ENCODE results near the gene SLIT3.

SLIT3 gene

GRCh38 chr5:168793841-168794837 lies 506.8 kb downstream of the SLIT3 start:
- DNase-seq (ENCODE audit: low spot score), result no peak

DNA sequence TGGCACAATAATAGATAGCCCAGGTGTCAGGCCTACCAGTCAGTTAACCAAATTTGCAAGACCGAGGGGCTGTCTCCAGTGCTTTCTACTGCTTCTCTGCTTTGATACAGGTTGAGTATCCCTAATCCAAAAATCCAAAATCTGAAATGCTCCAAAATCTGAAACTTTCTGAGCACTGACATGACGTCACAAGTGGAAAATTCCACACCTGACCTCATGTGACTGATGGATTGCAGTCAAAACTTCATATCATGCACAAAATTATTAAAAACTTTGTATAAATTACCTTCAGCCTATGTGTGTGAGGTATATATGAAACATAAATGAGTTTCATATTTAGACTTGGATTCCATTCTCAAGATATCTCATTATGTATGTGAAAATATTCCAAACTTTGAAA lies 508.3 kb downstream of the SLIT3 start:
- DNase-seq (ENCODE audit: low spot score), result no peak

GRCh38 chr5:168790671-168791250 lies 510.2 kb downstream of the SLIT3 start:
- DNase-seq (ENCODE audit: low spot score), result no peak

DNA sequence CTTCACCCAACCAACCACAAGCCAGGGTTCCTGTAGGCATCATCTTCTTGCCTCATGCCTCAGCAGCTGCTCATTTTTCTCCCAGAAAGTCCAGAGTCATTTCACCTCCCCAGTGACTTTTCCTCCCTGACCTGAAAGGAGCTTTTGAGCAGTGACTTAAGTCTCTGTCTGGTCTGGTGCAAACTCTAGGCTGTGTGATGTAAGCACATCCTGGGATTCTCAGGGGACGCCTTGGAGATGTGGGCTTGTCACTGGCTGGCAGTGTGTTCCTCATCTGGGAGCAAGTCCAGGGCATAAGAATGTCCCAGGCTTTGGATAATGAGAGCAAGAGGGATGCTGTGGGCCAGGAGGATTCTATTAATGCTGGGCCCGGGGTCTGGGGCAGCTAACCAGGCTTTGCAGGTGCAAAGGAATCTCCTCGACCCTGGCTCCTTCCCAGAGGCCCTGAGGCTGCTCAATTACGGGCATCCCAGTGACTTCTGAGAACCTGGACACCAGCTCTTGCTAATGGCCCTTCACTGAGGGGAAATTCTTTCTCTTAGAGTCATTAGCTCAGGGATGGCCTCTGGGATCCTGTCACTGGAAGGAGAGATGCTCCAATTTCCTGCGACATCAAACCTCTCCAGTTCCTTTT lies 510.8 kb downstream of the SLIT3 start:
- DNase-seq (ENCODE audit: low spot score), result no peak

DNA sequence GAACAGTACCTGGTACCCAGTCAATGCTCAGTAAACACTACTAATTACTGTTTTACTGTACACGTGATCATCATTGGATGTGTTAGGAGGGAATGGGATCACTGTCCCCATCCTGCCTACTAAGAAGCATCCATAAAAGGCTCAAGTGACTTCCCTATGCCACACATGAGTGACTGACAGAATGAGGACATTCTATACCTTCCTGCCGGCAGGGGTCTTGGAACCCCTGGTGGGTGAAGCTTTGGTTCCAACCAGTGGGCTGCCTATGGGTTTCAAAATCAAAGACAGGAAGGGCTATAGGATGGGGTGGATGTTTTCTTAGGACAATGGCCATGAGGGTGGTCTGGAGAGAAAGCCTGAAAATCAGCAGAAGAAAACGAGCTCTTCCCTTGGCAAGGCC lies 512.2 kb downstream of the SLIT3 start:
- DNase-seq (ENCODE audit: low spot score), result no peak

DNA sequence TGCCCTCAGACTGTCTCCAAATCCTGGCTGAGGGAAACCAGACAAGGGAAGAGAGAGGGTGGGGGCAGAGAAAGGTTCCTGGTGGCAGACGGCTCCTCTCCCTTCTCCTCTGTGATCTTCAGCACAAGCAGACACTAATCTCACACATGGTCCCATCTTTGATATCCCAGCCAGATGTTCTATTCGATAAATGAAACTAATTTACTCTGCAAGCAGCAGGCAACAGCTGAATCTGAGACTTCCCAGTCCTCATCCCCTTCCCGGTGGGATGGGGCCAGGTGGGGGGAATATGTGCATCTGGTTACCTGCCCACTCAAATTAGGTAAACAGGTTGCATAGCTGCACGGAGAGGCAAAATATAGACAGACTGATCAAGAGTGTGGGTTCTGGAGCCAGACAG lies 512.8 kb downstream of the SLIT3 start:
- DNase-seq (ENCODE audit: low spot score), result no peak

DNA sequence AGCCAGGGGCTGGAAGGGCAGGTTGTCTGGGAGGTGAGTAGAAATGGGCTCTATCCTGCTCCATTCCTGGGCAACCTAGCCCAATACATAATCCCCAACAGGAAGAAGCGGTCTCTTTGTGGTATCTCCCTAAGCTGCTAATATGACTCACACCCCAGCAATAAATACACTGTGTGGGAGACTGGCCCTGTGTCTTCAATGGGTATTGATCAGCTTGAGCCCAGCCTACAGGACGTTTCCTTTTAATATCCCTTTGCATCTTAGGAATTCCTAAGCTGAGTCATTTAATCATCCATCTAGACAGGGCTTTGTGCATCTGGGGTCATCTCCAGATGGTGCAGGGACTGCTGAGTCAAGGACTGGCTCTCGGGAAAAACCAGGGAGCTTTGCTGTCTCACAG lies 514.8 kb downstream of the SLIT3 start:
- DNase-seq (ENCODE audit: low spot score), result no peak

GRCh38 chr5:168784454-168784853 lies 516.5 kb downstream of the SLIT3 start:
- no peak for DNase-seq (ENCODE audit: low spot score)

DNA sequence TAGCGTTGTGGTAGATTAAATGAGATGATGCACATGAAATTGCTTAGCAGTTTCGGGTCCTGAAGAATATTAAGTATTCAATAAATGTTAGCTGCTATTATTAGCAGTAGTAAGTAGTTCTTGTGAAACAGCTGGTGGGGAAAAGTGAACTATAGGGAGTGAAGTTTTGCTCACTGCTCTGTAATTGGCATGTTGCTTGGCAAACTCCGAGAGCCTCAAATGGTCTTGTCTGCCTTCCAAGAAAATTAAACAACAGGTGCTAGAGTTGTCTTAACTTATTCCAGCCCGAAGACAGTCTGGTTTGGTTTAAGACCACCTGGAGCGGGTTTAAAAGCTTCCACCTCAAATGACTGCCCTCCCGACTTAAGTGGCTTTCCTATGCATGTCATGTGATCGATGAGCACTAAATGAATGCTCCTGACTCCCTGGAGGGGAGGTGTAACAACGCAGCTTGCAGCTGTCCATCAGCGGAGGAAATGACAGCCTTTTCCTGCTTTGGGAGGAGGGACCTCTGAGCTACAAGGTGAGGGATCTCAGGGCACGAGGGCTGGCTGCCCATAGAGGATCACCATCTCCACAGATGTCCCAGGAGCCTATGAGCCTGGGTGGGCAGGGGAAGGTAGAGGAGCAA lies 518.9 kb downstream of the SLIT3 start:
- DNase-seq (ENCODE audit: low spot score), result no peak

DNA sequence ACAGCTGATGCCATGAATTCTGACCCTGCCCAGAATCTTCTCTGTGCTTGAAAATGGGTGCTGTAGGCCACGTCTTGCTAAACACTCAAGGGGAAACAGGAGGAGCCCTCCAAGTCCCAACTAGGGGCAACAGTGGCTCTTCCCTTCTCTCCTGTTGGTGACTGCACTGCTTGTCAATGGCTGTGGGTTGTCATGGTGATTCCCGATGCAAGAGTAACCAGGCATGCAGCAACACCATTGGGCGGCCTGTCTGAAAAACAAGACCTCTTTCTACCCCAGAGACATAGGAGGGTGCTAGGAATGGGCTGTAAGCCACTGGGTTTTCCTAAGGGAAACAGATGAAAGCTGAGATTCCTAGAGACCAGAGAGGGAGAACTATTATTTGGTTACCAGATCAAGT lies 520.1 kb downstream of the SLIT3 start:
- no peak for DNase-seq (ENCODE audit: low spot score)

DNA sequence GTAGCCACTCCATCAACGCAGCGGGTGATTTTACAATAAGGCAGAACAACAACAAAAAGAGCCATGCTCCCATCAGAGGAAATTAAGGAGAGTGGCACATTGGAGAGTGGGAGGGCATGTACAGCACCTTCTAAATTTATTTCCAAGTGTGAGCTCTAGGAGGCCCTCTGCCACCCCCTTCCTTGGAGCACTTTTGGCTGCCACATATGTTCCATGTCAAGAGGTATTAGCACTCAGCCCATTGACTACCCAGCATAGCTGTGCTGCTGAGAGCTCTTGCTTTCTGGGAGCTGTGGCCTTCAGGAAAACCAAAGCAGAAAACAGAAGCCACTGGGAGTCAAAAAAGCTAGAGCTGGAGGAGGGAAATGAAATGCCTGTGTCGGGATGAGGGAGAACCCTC lies 521.6 kb downstream of the SLIT3 start:
- no peak for DNase-seq (ENCODE audit: low spot score)

GRCh38 chr5:168778536-168778935 lies 522.4 kb downstream of the SLIT3 start:
- no peak for DNase-seq (ENCODE audit: low spot score)

- DNase-seq (ENCODE audit: low spot score), result no peak
Observed at GRCh38 chr5:168777651-168778050, 523.3 kb downstream of the SLIT3 start.

DNA sequence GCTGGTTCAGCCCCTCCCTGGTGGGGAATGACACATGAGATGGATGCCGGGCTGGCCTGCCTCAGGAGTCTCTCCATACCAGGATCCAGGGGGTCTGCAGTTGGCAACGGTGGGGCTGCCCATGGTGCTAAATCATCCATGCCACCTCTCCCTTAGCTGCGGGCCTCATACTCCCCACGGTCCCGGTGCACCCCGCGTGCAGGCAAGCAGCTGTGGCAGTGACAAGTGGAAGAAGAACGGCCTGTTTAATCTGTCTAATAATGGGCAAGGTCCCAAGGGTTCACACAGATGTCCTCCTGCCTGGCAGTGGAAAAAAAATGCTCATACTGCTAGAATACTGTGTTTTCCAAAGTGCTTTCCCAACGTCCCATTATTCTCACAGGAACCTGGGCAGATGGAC lies 524.9 kb downstream of the SLIT3 start:
- no peak for DNase-seq (ENCODE audit: low spot score)

DNA sequence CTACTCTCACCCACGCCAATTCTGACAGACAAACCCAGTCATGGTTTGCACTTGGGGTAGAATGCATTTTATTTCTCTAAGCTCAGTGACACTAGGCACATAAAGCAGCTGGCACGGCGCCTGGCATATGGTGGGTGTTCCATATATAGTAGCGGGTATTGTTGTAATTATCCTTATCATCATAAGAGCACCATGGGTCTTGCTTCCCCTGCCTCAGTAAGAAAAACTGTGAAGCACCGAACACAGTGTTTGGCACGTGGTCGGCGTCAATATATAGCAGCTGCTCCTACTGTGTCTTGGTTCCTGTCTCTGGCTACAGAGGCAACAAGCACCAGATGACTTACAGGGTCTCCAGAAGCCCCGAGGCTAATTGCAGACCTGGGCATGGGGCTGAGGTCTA lies 527.7 kb downstream of the SLIT3 start:
- no peak for DNase-seq (ENCODE audit: low spot score)

DNA sequence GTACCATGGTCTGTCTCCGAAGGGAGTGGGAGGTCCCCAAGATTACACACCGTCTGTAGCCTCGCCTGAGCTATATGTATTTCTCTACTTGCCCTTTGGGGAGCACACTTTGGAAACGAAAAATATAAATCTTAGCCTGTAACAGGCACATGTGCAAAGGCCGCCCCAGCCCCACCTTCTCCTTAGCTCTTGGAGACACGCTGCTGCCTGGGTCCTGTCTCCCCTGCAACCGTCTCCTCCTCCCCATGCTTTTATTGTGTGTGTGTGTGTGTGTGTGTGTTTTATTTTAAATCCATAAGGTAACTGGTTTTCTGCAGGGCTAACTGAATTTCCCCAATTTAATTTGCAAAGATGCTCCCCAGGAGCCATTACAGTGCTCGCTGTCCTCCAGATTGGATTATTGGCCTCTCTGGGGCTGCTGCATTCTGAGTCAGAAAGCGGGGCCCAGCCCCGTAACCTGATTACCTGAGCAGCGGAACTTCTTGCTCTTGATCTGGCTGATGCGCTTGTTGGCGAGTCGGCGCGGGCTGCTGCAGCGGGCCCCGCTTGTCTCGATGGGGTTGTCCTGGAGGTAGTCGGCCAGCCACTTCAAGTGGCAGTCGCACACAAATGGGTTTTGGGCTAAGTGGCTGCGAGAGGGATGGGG lies 528.5 kb downstream of the SLIT3 start:
- no peak for DNase-seq (ENCODE audit: low spot score)

DNA sequence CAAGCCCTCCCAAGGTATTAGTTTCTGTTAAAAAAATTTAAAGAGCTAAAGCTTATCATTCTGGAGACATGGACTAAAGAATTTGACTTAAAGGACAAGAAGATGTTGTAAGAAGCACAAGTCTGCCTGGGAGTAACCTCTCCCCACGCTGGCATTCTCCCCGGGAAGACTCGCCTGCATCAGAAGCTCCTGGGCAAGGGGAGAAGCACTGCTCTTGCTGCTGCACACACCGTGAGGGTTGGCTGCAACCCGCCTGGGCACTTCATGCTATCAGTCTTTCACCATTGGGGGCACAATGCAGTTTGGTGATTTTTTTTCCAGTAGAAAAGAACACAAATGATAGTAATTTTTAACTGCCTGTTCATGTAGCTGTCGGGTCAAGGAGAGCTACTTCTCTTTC lies 529.3 kb downstream of the SLIT3 start:
- no peak for DNase-seq (ENCODE audit: low spot score)

DNA sequence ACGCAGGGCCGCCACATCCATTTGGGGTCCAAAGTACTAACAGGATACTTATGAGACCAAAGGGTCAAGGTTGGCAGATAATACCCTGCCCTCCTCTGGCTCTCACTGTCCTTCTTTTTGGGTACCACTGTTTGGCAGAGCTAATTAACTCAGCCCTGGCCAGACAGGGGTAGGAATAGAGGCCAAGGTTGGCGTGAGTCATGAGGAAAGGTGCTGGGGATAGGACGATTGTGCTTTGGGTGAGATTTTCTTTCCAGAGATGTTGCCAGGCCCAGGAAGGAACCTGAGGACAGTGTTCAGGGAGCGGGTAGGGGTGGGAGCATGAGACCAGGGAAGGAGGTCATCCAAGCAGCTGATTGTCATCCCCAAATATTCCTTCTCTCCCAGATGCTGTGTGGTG lies 529.9 kb downstream of the SLIT3 start:
- no peak for DNase-seq (ENCODE audit: low spot score)

DNA sequence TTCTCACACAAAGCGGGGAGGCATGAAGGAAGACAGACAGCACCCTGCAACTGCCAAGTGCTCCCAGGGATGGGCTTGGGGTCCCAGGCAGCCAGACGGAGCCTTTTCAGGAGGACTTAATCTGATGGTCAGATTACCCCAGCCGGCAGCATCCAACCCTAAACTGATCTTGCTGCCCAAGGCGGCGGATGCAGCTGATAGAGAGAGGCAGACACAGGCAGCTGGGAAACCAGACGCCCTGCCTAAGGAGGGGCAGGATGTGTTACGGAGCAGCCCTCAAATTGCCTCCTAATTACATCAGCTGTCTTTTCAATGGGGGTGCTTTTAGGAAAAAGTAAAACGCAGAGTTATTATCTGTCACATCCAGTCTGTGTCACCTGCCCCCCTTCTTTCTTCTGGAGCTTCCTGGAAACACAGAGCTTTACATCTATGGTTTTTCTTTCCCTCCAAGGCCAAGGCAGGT lies 530.9 kb downstream of the SLIT3 start:
- DNase-seq (ENCODE audit: low spot score), result no peak

- DNase-seq (ENCODE audit: low spot score), result no peak
Observed at GRCh38 chr5:168768172-168768571, 532.8 kb downstream of the SLIT3 start.

DNA sequence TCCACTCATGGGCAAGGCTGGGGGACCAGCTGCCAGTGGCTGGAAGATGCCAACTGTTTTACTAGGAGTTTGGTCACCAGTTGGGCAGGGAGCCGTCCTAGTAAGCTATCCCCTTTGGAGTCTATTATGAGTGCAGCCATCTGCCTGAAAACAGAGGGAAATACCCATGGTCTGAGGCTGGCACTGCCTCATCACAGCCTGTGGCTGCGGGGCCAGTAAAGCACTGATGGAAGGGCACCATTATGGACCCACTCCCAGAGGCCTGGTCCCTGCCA lies 534.6 kb downstream of the SLIT3 start:
- no peak for DNase-seq (ENCODE audit: low spot score)
